B cell (primary cell): ENCODE results near the gene SLC25A17. TPM values are rescaled to one million over a fixed set of nuclear protein-coding genes. Genes with fewer than 3 reads are reported as not detected.

ENCODE experiments used
- ATAC-seq: fragments of 200-7000 bp; cut with Tn5 transposase; one replicate; pipeline ENCODE4 v1.10.0; 2021; ENCODE audit warnings: low read depth, mild to moderate bottlenecking, moderate number of reproducible peaks, moderate library complexity
- CTCF ChIA-PET: fragments of 350-600 bp; sonication (Branson Sonifier 250); formaldehyde crosslinking; loops from one replicate; lab custom pipeline; 2021; ENCODE audit warnings: antibody characterized with exemption, inconsistent platforms; lab: Charles Lee
- POLR2A ChIA-PET: fragments of 350-600 bp; sonication (Branson Sonifier 250); formaldehyde crosslinking; loops from one replicate; lab custom pipeline; 2021; ENCODE audit warnings: antibody characterized with exemption; lab: Charles Lee
- DNase-seq: peaks from one replicate; pipeline ENCODE4 v3.0.0; 2013
- H2AFZ ChIP-seq: 2 replicates; pipeline ENCODE4 v1.6.1; 2012; ENCODE audit warnings: mild to moderate bottlenecking, low read depth, low read length; ENCODE audit not compliant: insufficient read depth, poor library complexity, severe bottlenecking
- H3K27ac ChIP-seq, 2 donors: 1 replicate in 1 of 2; 2 replicates in 1 of 2; pipeline ENCODE4 v1.5.1; 2012 to 2013; ENCODE audit warnings: low read length in 2 of 2, mild to moderate bottlenecking in 2 of 2, moderate library complexity in 1 of 2
- H3K27me3 ChIP-seq, 4 experiments: fragments of 200-600 bp in 1 of 4; sonication (generic) in 1 of 4; replicated peaks in 1 of 4; 1 replicate in 2 of 4; 2 replicates in 2 of 4; pipeline versions ENCODE4 v1.6.1 to v1.7.0; 2013 to 2016; ENCODE audit warnings: low read length in 3 of 4, mild to moderate bottlenecking in 2 of 4, mixed read lengths in 1 of 4, moderate library complexity in 1 of 4; ENCODE audit not compliant: insufficient read depth in 4 of 4, control insufficient read depth in 3 of 4; ENCODE audit errors: control extremely low read depth in 1 of 4
- H3K36me3 ChIP-seq, 2 experiments: replicated peaks in 1 of 2; 1 replicate in 1 of 2; 2 replicates in 1 of 2; pipeline versions ENCODE4 v1.6.1 to v1.7.1; 2013; ENCODE audit warnings: low read length in 1 of 2; ENCODE audit not compliant: insufficient read depth in 2 of 2, control insufficient read depth in 1 of 2; ENCODE audit errors: control extremely low read depth in 1 of 2, extremely low read depth in 1 of 2
- H3K4me1 ChIP-seq, 2 donors: fragments of 200-600 bp in 1 of 2; sonication (generic) in 1 of 2; 1 replicate in 1 of 2; 2 replicates in 1 of 2; pipeline versions ENCODE4 v1.5.1 to v1.6.1; 2013 to 2017; ENCODE audit warnings: low read length in 2 of 2; ENCODE audit not compliant: control insufficient read depth in 2 of 2, insufficient read depth in 2 of 2
- H3K4me2 ChIP-seq: replicated peaks from 2 replicates; pipeline ENCODE3; 2012; ENCODE audit warnings: mild to moderate bottlenecking, low read depth, low read length; ENCODE audit not compliant: poor library complexity, severe bottlenecking
- H3K4me3 ChIP-seq, 5 experiments: fragments of 200-600 bp in 1 of 5; sonication (generic) in 1 of 5; 1 replicate in 3 of 5; 2 replicates in 2 of 5; pipeline versions ENCODE4 v1.5.1 to v1.7.0; 2011 to 2016; ENCODE audit warnings: low read length in 4 of 5, mild to moderate bottlenecking in 4 of 5, low read depth in 2 of 5, control low read depth in 1 of 5, moderate library complexity in 1 of 5; ENCODE audit not compliant: insufficient read depth in 1 of 5; ENCODE audit errors: control extremely low read depth in 1 of 5, extremely low read depth in 1 of 5
- H3K79me2 ChIP-seq: fragments of 200-600 bp; sonication (generic); one replicate; pipeline ENCODE4 v1.6.0; 2016; ENCODE audit warnings: low read length; ENCODE audit not compliant: control insufficient read depth, insufficient read depth
- H3K9ac ChIP-seq: fragments of 200-600 bp; sonication (generic); 2 replicates; pipeline ENCODE4 v1.6.1; 2017; ENCODE audit warnings: mild to moderate bottlenecking, low read length, moderate library complexity
- H3K9me3 ChIP-seq, 3 donors: one replicate each; pipeline versions ENCODE4 v1.6.1 to v1.7.1; 2013; ENCODE audit warnings: low read length in 2 of 3; ENCODE audit not compliant: control insufficient read depth in 2 of 3, insufficient read depth in 1 of 3; ENCODE audit errors: control extremely low read depth in 1 of 3
- H4K20me1 ChIP-seq: 2 replicates; pipeline ENCODE4 v1.6.0; 2012; ENCODE audit warnings: mild to moderate bottlenecking, low read length; ENCODE audit not compliant: insufficient read depth, control insufficient read depth, poor library complexity, severe bottlenecking
- H3K27ac Mint-ChIP-seq: one replicate; pipeline ENCODE4 v1.8.0; 2021; ENCODE audit warnings: mixed read lengths
- H3K27me3 Mint-ChIP-seq: one replicate; pipeline ENCODE4 v1.8.0; 2021; ENCODE audit warnings: mixed read lengths
- H3K4me1 Mint-ChIP-seq: one replicate; pipeline ENCODE4 v1.8.0; 2021; ENCODE audit warnings: mixed read lengths
- H3K4me3 Mint-ChIP-seq: one replicate; pipeline ENCODE4 v1.8.0; 2021; ENCODE audit warnings: mixed read lengths
- H3K9me3 Mint-ChIP-seq: one replicate; pipeline ENCODE4 v1.8.0; 2022; ENCODE audit warnings: mixed read lengths; ENCODE audit not compliant: insufficient read depth
- EZH2 ChIP-seq: IDR thresholded peaks from 2 replicates; pipeline ENCODE4 v1.6.1; 2012; ENCODE audit warnings: borderline replicate concordance, low read depth, mild to moderate bottlenecking, moderate library complexity, low read length; ENCODE audit not compliant: insufficient read depth, poor library complexity, severe bottlenecking
- WGBS: methylation state at CpG from one replicate; pipeline ENCODE4 v1.1.5; 2013; ENCODE audit warnings: missing lambda C conversion rate; ENCODE audit not compliant: insufficient coverage; 5-methylcytosine and 5-hydroxymethylcytosine counted together
- intact Hi-C: fragments of 100-400 bp; cut with micrococcal nuclease; formaldehyde crosslinking; loops from one replicate; pipeline ENCODE4 v1.10.0; 2022
- polyA plus RNA-seq: library from polyadenylated mRNA; depleted of rRNA; stranded (reverse); fragments of >200 nt; gene quantifications from 2 replicates; pipeline ENCODE4 v1.2.3, GENCODE V29; 2012
- total RNA-seq, 2 donors: library from RNA; stranded (reverse); fragments of 120-200 nt in 1 of 2; gene quantifications; 1 replicate in 1 of 2; 2 replicates in 1 of 2; pipeline versions ENCODE4 v1.2.3 to v1.2.4, GENCODE V29; 2013 to 2022
- TF ChIP-seq, protein P1 (sequence below): fragments of 200-600 bp; IDR thresholded peaks from one replicate; pipeline ENCODE4 v1.8.0; 2022; ENCODE audit warnings: antibody characterized with exemption, mild to moderate bottlenecking

Gene SLC25A17
- total and polyA plus RNA-seq, 2 donors (not counting 1 experiment from before 2014, with no cell fraction given): 13.1 to 15.0 TPM

DNA sequence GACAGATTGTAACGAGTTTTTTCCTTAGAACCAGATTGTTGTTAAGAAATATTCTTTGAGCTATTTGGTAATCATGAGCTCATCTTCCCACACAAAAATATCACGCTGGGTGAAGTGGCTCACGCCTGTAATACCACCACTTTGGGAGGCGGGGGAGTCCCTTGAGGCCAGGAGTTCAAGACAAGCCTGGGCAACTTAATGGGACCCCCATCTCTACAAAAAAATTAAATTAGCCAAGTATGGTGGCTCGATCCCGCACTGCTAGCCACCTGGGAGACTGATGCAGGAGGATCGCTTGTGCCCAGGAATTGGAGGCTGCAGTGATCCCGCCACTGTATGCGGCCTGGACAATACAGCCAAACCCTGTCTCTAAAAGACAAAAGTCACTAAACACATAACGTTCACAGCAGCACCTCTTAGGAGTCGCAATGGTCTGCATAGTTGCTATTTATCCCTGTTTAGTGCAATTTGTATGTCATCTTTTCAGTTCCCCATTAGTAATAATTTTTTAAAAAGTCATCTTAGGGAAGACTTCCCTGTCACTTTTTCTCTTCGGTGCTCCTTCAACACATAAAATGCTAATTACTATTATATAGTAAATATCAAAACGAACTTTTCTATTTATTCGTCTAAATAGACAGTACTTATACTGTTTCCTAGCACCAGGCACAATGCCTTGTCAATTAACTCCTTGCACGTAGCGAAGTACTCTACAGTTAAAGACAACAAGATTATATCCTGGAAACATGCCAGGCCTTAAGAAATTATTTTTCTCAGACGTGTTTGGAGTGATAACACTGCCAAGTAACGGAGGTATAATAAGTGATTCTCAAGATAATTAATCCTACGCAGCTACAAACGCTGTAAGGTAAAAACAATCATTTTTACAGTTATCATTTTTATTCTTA lies 36.2 kb upstream of the SLC25A17 start:
- DNase-seq: no peak
- Histone ChIP-seq H4K20me1 (peaks cover 24% of the 10 kb centered on the region), H3K27me3 (no peaks in the 10 kb centered on the region), H3K4me3 (peak overlapping the region; percentile 64 to 98 (median 94)), H3K9ac (peak overlapping the region; percentile 96), H3K36me3 (peaks cover 2 to 5% of the 10 kb centered on the region in 2 experiments), H3K4me2 (peak overlapping the region; percentile 80), H3K4me1 (peaks cover 24 to 28% of the 10 kb centered on the region in 2 donors), H3K9me3 (no peaks in the 10 kb centered on the region), H3K27ac (peak overlapping the region; percentile 91 to 94), H3K79me2 (peaks cover 87% of the 10 kb centered on the region), H2AFZ (peak overlapping the region; percentile 85)
- no peak for TF ChIP-seq EZH2
- TF ChIP-seq, protein P1, sequence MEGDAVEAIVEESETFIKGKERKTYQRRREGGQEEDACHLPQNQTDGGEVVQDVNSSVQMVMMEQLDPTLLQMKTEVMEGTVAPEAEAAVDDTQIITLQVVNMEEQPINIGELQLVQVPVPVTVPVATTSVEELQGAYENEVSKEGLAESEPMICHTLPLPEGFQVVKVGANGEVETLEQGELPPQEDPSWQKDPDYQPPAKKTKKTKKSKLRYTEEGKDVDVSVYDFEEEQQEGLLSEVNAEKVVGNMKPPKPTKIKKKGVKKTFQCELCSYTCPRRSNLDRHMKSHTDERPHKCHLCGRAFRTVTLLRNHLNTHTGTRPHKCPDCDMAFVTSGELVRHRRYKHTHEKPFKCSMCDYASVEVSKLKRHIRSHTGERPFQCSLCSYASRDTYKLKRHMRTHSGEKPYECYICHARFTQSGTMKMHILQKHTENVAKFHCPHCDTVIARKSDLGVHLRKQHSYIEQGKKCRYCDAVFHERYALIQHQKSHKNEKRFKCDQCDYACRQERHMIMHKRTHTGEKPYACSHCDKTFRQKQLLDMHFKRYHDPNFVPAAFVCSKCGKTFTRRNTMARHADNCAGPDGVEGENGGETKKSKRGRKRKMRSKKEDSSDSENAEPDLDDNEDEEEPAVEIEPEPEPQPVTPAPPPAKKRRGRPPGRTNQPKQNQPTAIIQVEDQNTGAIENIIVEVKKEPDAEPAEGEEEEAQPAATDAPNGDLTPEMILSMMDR: no peak
- no peaks in the 10 kb centered on the region for H3K27me3 Mint-ChIP-seq
- POLR2A ChIA-PET: no interaction called here
- H3K4me3 Mint-ChIP-seq: peak overlapping the region; percentile 77
- no peak for ATAC-seq
- no peaks in the 10 kb centered on the region for H3K9me3 Mint-ChIP-seq
- peaks cover 50% of the 10 kb centered on the region for H3K4me1 Mint-ChIP-seq
- intact Hi-C loops: loop anchor here (5.0 to 10.0 kb wide), 3 partner anchors 167 to 589 kb away; partner anchors contain the start of genes TEF and TOB2
- H3K27ac Mint-ChIP-seq: peak overlapping the region; percentile 68
- CTCF ChIA-PET: interaction anchor here (2.1 kb wide), 1 partner anchor 172 kb away, joined by 10 read pairs; no protein-coding TSS in a partner anchor
- WGBS: 71% methylated on average over 5 of the region's 20 CpGs
